Aorta (tissue), 5 donors: ENCODE measurements around the gene HES6. TPM values are rescaled to one million over a fixed set of nuclear protein-coding genes. Genes with fewer than 3 reads are reported as not detected.

Experiments
- ATAC-seq: fragments of 200-7000 bp; cut with Tn5 transposase; one replicate; pipeline ENCODE4 v1.9.1; 2022; ENCODE audit warnings: moderate library complexity; ENCODE audit not compliant: low FRiP score
- DNase-seq, 2 donors: peaks; one replicate each; pipeline ENCODE4 v3.0.0-alpha.2; 2020
- H3K27ac ChIP-seq, 2 donors: one replicate each; pipeline ENCODE4 v1.5.1; 2013; ENCODE audit warnings: low read length in 2 of 2, mild to moderate bottlenecking in 2 of 2, moderate library complexity in 2 of 2, control low read depth in 1 of 2, inconsistent platforms in 1 of 2, low read depth in 1 of 2
- H3K27me3 ChIP-seq, 2 donors: one replicate each; pipeline ENCODE4 v1.6.1; 2013; ENCODE audit warnings: control low read depth in 1 of 2, low read length in 1 of 2, mild to moderate bottlenecking in 1 of 2, moderate library complexity in 1 of 2; ENCODE audit not compliant: insufficient read depth in 2 of 2, control insufficient read depth in 1 of 2
- H3K36me3 ChIP-seq, 2 donors: one replicate each; pipeline ENCODE4 v1.6.1; 2013; ENCODE audit warnings: control low read depth in 1 of 2, low read length in 1 of 2, mild to moderate bottlenecking in 1 of 2; ENCODE audit not compliant: insufficient read depth in 2 of 2, control insufficient read depth in 1 of 2
- H3K4me1 ChIP-seq, 2 donors: one replicate each; pipeline ENCODE4 v1.6.1; 2013; ENCODE audit warnings: low read length in 2 of 2, control low read depth in 1 of 2, mild to moderate bottlenecking in 1 of 2, moderate library complexity in 1 of 2; ENCODE audit not compliant: insufficient read depth in 2 of 2, control insufficient read depth in 1 of 2
- H3K4me3 ChIP-seq, 2 donors: one replicate each; pipeline ENCODE4 v1.5.1; 2013; ENCODE audit warnings: low read length in 2 of 2, control low read depth in 1 of 2, mild to moderate bottlenecking in 1 of 2
- H3K9me3 ChIP-seq: one replicate; pipeline ENCODE4 v1.6.1; 2013; ENCODE audit warnings: mild to moderate bottlenecking, low read length; ENCODE audit not compliant: control insufficient read depth
- WGBS, 2 donors: extraction: QIAGEN DNeasy Blood & Tissue Kit; methylation state at CpG; one replicate each; pipeline ENCODE4 v1.1.7; 2013; 5-methylcytosine and 5-hydroxymethylcytosine counted together
- intact Hi-C, 2 donors: fragments of 100-400 bp; cut with DNase I; formaldehyde crosslinking; loops; one replicate each; pipeline versions ENCODE4 v1.14.2 to v1.15.0; 2022
- polyA plus RNA-seq, 2 donors: library from polyadenylated mRNA; stranded (reverse); fragments of 200-250 nt; gene quantifications; one replicate each; pipeline ENCODE4 v1.2.3, GENCODE V29; 2013
- total RNA-seq, 2 donors: library from RNA; stranded (reverse); fragmentation: NEBNext Ultra II Directional; extraction: Animal tissue kit (Norgen Biotek cat#: 25700); gene quantifications; one replicate each; pipeline ENCODE4 v1.2.1, GENCODE V29; 2021
- donor health status: healthy with polysubstance abuse.
- donor health status: Bipolar disorder and iron deficiency.
- donor health status: DM: no; HTN: no; CAD: no.
- donor health status: DM: no; HTN: no; CAD: no.
- donor health status: DM: yes; HTN: yes; CAD: no.

HES6 gene
- total and polyA plus RNA-seq, 4 donors, result 3.3 to 9.4 (median 4.3) TPM

DNA sequence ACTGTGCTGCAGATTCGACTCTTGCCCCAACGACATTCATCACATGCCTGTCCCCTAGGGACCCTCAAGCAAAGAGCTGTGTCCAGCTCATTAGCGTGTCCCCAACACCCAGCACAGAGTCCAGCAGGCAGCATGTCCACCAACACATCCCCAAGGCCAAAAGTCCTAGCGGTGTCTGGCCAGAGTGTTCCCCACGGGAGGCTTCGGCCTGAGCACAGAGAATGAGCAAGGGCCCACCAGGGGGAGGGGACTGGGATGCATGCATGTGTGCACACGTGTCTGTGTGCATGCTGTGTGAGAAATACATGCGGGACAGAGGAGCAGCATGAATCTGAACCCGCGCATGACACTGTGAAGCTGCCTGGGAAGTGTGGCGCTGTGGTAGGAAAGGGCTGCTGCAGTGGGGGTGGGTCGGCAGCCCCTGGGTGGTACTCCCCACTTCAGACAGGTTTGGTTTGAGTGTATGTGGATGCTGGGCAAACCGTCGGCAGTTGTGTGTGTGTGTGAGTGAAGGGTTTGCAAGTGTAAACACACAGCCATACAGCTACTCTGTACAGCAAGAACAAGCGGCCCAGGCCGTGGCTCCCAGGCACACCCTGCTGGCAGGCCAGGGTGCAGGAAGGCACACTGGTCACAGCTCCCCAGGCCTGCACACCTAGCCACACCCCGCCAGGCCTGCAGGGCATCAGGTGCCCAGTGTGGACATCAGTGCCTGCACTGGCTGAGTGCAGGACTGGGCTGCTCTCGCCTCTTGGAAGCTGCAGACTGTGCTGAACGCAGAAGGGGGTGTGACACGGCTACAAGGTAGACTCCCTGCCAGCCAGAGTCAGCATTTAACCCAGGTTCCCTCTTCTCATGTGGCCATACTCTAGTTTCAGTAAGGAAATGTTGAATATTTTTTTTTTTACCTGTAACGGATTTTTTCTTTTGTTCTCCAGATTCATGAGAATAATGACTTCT, 19.5 kb upstream of the HES6 start:
- H3K4me3 ChIP-seq, result no peak overlapping the region
- intact Hi-C loops, result loop anchor here (5.0 to 10.0 kb wide), 3 partner anchors 95 to 195 kb away; partner anchors contain the start of gene SCLY (in 1 of the 2)
- DNase-seq, result peak in 1 of 2 donors; percentile 29
- no peaks in the 10 kb centered on the region for H3K4me1 ChIP-seq
- WGBS, 2 donors, result 87% methylated on average over 21 of the region's 21 CpGs
- no peaks in the 10 kb centered on the region for H3K9me3 ChIP-seq
- no peaks in the 10 kb centered on the region for H3K27me3 ChIP-seq
- H3K36me3 ChIP-seq, result peaks cover 0 to 4% of the 10 kb centered on the region in 2 donors
- no peak for ATAC-seq
- no peak overlapping the region for H3K27ac ChIP-seq

DNA sequence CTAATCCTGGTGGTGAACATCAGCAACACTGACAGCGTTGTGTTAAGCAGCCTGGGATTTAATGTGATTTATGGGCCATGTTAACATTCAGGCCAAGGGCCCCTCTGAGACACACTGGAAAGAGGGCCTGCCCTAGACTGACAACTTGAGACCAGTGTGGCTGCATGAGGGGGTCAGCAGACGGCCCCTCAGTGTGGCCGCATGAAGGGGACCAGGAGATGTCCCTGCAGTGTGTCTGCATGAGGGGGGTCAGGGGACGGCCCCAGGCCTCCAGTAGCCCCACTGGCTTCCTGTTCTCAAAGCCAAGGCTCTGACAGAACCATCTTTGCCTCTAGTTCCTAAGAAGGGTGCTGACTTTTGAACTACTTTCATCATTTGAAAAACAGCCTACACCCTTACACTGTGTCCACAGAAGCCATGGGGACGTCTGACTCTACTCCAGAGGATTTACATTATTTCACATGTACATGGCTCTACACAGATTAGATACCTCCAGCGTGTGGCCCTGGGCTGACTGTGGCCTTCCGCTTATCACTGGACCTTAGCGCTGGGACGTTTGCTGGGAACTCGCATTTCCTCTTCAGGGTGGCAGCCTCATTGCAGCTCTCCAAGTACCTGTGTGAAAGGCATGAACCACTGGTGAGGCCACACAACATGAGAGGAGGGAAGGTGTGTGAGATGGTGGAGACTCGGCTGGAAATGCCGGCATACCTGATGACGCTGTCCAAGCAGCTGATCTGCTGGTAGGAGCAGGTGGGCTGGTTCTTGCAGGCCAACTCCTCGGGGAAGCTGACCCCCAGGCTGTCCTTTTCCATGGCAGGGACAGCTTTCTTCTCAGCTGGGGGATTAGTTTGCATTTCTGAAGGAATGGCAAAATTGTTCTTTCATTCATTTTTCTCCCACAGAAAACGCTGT, 18.2 kb upstream of the HES6 start:
- 90 to 92% methylated on average over 15 of the region's 15 CpGs for WGBS, 2 donors
- no peaks in the 10 kb centered on the region for H3K4me1 ChIP-seq
- H3K27me3 ChIP-seq, result no peaks in the 10 kb centered on the region
- peaks cover 0 to 5% of the 10 kb centered on the region in 2 donors for H3K36me3 ChIP-seq
- no peak overlapping the region for H3K4me3 ChIP-seq
- ATAC-seq, result no peak
- intact Hi-C loops, result no loop called here
- peak; percentile 23 to 45 for DNase-seq
- no peak overlapping the region for H3K27ac ChIP-seq
- H3K9me3 ChIP-seq, result no peaks in the 10 kb centered on the region

DNA sequence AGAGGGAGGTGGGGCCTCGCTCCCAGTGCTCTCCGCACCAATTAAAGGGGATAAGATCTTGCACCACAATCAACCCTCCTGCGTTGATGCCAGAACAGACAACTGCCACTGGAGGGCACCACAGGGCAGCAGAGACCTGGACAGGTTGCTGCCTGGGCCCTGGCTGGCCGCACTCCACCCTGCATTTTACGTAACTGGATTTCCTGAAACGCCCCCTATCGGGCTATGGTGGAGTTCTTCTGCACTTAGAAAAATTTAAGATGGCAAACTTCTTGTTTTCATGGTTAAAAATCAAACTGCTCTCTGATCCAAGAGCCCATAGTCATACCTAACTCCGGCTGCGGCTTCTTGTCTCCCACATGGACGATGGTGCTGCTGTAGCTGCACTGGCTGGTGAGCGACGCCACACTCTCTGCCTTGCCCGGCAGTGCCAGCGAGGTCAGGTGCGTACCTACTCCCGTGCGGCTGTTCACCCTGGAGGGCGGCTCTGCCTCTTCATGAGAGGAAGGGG, 16.8 kb upstream of the HES6 start:
- Histone ChIP-seq H3K4me3 (no peak overlapping the region), H3K4me1 (no peaks in the 10 kb centered on the region), H3K27ac (no peak overlapping the region), H3K9me3 (no peaks in the 10 kb centered on the region), H3K27me3 (no peaks in the 10 kb centered on the region), H3K36me3 (peaks cover 3 to 5% of the 10 kb centered on the region in 2 donors)
- intact Hi-C loops, result no loop called here
- ATAC-seq (no peak), DNase-seq (peak; percentile 66 to 81)
- WGBS, 2 donors, result 69 to 71% methylated on average over 18 of the region's 18 CpGs

DNA sequence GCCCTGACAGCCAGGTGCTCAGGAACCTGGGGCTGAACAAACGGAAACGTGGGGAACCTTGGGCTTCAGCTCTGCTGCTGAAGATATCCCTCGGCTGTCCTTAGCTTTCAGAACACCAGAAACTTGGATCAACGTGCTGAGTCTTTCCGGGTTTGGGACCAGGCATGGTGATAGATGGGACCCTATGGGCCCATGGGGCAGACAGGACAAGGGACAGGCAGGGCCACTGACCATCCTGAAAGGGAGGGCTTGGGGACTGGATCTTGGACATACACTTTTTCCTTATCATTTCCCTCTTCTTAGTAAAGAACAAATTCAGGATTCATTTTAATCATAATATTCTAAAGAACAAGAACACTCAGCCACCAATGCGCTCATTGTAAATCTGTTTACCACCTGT, 16.3 kb upstream of the HES6 start:
- peaks cover 3 to 7% of the 10 kb centered on the region in 2 donors for H3K36me3 ChIP-seq
- WGBS, 2 donors, result 87 to 90% methylated on average over 6 of the region's 6 CpGs
- peak in 1 of 2 donors; percentile 13 for DNase-seq
- no peaks in the 10 kb centered on the region for H3K4me1 ChIP-seq
- ATAC-seq, result no peak
- H3K27me3 ChIP-seq, result no peaks in the 10 kb centered on the region
- H3K4me3 ChIP-seq, result no peak overlapping the region
- no peaks in the 10 kb centered on the region for H3K9me3 ChIP-seq
- H3K27ac ChIP-seq, result no peak overlapping the region
- intact Hi-C loops, result no loop called here

DNA sequence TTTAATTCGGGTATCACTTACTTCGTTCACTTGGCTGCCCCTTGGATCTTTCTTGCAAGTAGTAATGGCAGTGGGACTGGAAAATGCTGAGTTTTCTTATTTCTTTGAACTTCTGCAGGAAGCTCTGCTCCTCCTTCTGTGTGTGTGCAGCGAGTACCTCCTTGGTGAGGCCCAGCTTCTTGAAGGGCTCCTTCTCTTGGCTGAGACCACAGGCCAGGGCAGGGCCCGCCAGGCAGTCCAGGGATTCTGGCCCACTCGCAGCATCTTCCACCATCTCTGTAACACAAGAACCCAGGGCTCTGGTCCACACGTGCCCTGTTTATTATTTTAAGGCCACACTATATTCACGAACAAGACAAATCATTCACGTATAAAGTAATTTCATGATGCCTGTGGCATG, 15.8 kb upstream of the HES6 start:
- intact Hi-C loops, result no loop called here
- no peak for ATAC-seq
- peak; percentile 11 to 38 for DNase-seq
- H3K4me3 ChIP-seq, result no peak overlapping the region
- H3K4me1 ChIP-seq, result no peaks in the 10 kb centered on the region
- H3K36me3 ChIP-seq, result peaks cover 3 to 7% of the 10 kb centered on the region in 2 donors
- WGBS, 2 donors, result 86 to 87% methylated on average over 8 of the region's 8 CpGs
- H3K27ac ChIP-seq, result no peak overlapping the region
- H3K27me3 ChIP-seq, result no peaks in the 10 kb centered on the region
- no peaks in the 10 kb centered on the region for H3K9me3 ChIP-seq

DNA sequence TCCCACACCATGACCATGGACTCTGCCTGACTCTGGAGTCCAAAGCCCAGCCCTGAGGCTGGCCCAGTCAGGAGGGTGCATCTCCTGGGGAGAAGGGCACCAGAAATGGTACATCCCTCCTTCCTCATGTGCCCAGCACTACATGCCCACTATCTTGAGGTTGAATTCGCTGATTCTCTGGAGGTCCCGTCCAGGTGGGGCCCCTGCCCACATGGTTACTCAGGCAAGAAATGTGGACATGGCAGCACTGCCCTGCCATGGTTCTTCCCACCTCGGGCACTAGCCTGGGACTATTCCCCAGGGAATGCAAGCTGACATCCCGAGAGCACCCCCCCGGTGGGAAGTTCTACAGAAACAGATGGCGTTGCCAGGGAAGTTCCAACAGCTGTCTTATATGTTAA, 15.3 kb upstream of the HES6 start:
- Histone ChIP-seq H3K4me3 (no peak overlapping the region), H3K27me3 (no peaks in the 10 kb centered on the region), H3K27ac (no peak overlapping the region), H3K4me1 (no peaks in the 10 kb centered on the region), H3K36me3 (peaks cover 3 to 7% of the 10 kb centered on the region in 2 donors), H3K9me3 (no peaks in the 10 kb centered on the region)
- intact Hi-C loops, result no loop called here
- WGBS, 2 donors, result 76 to 79% methylated on average over 6 of the region's 6 CpGs
- ATAC-seq, result no peak
- DNase-seq, result peak; percentile 20 to 59

DNA sequence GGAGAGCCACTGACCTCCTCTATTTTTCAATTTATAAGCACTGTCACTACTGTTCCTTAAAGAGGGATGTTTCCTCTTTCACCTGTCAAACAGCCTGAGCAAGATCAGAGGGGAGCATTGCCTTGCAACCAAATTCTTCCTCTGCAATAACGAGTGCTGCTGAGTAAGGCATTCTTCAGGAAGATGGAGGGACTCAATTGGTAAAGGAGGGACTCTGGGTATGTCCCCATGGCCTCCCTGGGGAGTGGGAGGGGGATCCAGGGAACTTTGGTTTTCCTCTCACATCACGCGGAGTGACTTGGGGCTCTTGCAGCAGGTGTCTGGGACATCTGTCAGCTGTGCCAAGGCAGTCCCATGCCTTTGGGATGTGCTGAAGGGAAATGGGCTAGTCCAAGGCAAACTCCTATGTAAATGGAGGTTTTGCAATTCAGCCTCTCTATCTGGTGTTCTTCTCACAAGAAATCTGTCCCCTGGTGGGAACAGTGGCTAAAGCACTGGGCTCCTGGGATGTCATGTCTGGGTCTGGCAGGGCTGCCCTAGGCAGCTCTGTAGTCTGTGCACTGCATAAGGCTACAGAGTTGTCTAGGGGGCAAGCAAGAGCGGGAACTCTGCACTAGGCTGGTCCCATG, 14.4 kb upstream of the HES6 start:
- Histone ChIP-seq H3K36me3 (peaks cover 3 to 7% of the 10 kb centered on the region in 2 donors), H3K27me3 (no peaks in the 10 kb centered on the region), H3K4me3 (no peak overlapping the region), H3K9me3 (no peaks in the 10 kb centered on the region), H3K4me1 (no peaks in the 10 kb centered on the region), H3K27ac (no peak overlapping the region)
- intact Hi-C loops, result no loop called here
- ATAC-seq, result no peak
- WGBS, 2 donors, result 81 to 82% methylated on average over 4 of the region's 4 CpGs
- DNase-seq, result peak; percentile 25 to 49
